ENCODE data around the gene CES2. TPM values are rescaled to one million over a fixed set of nuclear protein-coding genes. Genes with fewer than 3 reads are reported as not detected.
"Not testable (repeated sequence)": the region's sequence is repeated elsewhere in the genome, so short reads cannot be mapped to it uniquely, and the experiment has no call there.

Gene CES2
- total and polyA plus RNA-seq, 10 of the 15 experiments (the other 5 are each of a cell fraction or from before 2014, with no cell fraction given): 1.6 to 33.7 (median 21.0) TPM

DNA sequence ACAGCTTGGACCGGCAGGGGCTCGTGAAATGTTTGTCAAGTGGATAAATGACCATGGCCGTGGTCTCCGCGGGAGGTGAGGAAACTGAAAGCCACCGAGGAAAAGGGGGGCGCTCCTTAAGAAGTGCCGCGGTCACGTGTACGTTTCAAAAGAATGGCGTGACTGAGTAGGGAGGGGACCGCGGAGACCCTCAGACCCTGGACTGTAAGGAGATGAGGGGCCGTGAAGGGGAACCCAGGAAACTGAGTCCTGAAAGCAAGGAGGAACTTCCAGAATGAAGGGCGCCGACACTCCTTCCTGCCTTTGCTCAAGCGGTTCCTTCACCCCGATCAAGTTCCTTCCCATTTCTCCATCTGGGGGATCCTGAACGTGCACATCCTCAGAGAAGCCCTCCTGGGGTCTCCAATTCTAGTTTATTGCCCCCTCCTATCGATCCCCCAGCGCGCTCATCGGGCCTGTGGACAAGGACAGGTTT lies 440 bp upstream of the CES2 start:
- H3K9me3 ChIP-seq (replicated peaks; ENCODE audit: control insufficient read depth, insufficient read depth, low read length); H3K27me3 ChIP-seq (replicated peaks in 1 of 2; ENCODE audit: control insufficient read depth in 2 of 2, insufficient read depth in 2 of 2, low read length in 1 of 2); H3K36me3 ChIP-seq (ENCODE audit: control insufficient read depth in 2 of 2, insufficient read depth in 2 of 2, low read length in 1 of 2); intact Hi-C loops (cut with micrococcal nuclease; ENCODE audit: unreplicated experiment); H3K4me1 ChIP-seq (ENCODE audit: control insufficient read depth, insufficient read depth, low read length); H4K20me1 ChIP-seq (ENCODE audit: control insufficient read depth, insufficient read depth); SMC1A ChIA-PET (ENCODE audit: uncharacterized antibody, unreplicated experiment); DNase-seq (ENCODE audit: low read depth, low spot score): not testable (repeated sequence)
- peak overlapping the region; percentile 87; the same call in 1 of the 2 replicates for H2AFZ ChIP-seq (ENCODE audit: control insufficient read depth, low read depth, low read length)
- H3K27ac ChIP-seq (ENCODE audit: control insufficient read depth, insufficient read depth): peak overlapping the region; percentile 94
- TF ChIP-seq RAD51 (IDR thresholded peaks at IDR 0.05) (peak; percentile 68; the same call in 1 of the 2 replicates), BHLHE40 (IDR thresholded peaks at IDR 0.05; ENCODE audit: borderline replicate concordance in 1 of 2, low read depth in 2 of 2, low read length in 1 of 2) (peak in 1 of 2 experiments; percentile 60; a peak in 2 of 4 replicates)
- peak; percentile 48 for ATAC-seq
- peaks cover 33% of the 10 kb centered on the region for H3K79me2 ChIP-seq (ENCODE audit: control insufficient read depth, insufficient read depth, low read length)
- CTCF ChIA-PET: interaction anchor here (0.8 to 1.3 kb wide), 2 partner anchors 62 to 67 kb away, joined by 3 to 4 read pairs; no protein-coding TSS in a partner anchor
- FAIRE-seq: peak; percentile 59
- 3% methylated on average over 23 of the region's 24 CpGs for WGBS (ENCODE audit: insufficient coverage, insufficient replicate concordance, low lambda C conversion rate, missing lambda C conversion rate)
- in situ Hi-C loops (cut with MboI): loop anchor here (10.0 kb wide), 1 partner anchor 60 kb away; no protein-coding TSS in a partner anchor
- RAD21 ChIA-PET (ENCODE audit: unreplicated experiment): interaction anchor here (0.6 kb wide), 1 partner anchor 23 kb away, joined by 3 read pairs; no protein-coding TSS in a partner anchor
- H3K4me3 ChIP-seq: peak overlapping the region; percentile 78
- peak overlapping the region; percentile 73 for H3K4me2 ChIP-seq (ENCODE audit: control insufficient read depth, insufficient read depth)
- POLR2A ChIA-PET: interaction anchor here (0.5 kb wide), 1 partner anchor 204 kb away, joined by 5 read pairs; no protein-coding TSS in a partner anchor
- BruUV-seq (replicated peaks): TSS peak; percentile 79
- H3K9ac ChIP-seq (ENCODE audit: control insufficient read depth, insufficient read depth, low read length): peak overlapping the region; percentile 94

DNA sequence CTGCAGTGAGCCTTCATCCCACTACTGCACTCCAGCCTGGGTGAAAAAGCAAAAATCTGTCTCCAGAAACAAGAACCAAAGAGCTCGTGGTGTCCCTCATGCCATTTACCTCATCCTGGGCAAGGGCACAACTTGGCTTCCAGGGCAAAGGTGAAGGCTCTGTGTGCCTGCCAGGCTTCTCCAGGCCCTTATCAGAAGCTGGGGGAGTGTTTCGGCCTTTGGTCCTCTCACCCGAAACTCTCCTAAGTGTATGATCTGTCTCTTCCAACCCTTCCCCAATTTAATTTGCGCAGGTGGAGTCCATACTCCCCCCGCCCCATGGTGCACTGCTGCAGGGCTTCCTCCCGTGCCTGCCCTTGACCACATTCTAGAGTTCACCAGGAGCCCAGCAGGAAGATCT lies 1.1 kb downstream of the CES2 start:
- Histone ChIP-seq H3K4me2 (ENCODE audit: control insufficient read depth, insufficient read depth) (peak overlapping the region; percentile 73; the same call in 1 of the 2 replicates), H4K20me1 (ENCODE audit: control insufficient read depth, insufficient read depth) (no peaks in the 10 kb centered on the region), H3K4me3 (peak overlapping the region; percentile 78; the same call in 1 of the 2 replicates), H3K9me3 (replicated peaks; ENCODE audit: control insufficient read depth, insufficient read depth, low read length) (no peaks in the 10 kb centered on the region), H3K4me1 (ENCODE audit: control insufficient read depth, insufficient read depth, low read length) (peaks cover 7% of the 10 kb centered on the region), H3K27me3 (replicated peaks in 1 of 2; ENCODE audit: control insufficient read depth in 2 of 2, insufficient read depth in 2 of 2, low read length in 1 of 2) (no peaks in the 10 kb centered on the region), H3K79me2 (ENCODE audit: control insufficient read depth, insufficient read depth, low read length) (peaks cover 33% of the 10 kb centered on the region), H2AFZ (ENCODE audit: control insufficient read depth, low read depth, low read length) (no peak overlapping the region), H3K9ac (ENCODE audit: control insufficient read depth, insufficient read depth, low read length) (peak overlapping the region; percentile 31; the same call in 1 of the 2 replicates), H3K27ac (ENCODE audit: control insufficient read depth, insufficient read depth) (no peak overlapping the region), H3K36me3 (ENCODE audit: control insufficient read depth in 2 of 2, insufficient read depth in 2 of 2, low read length in 1 of 2) (peaks cover 2 to 3% of the 10 kb centered on the region in 2 experiments; a peak in 3 of 4 replicates)
- FAIRE-seq (no peak), DNase-seq (ENCODE audit: low read depth, low spot score) (no peak), ATAC-seq (no peak)
- 93% methylated on average over 6 of the region's 6 CpGs for WGBS (ENCODE audit: insufficient coverage, insufficient replicate concordance, low lambda C conversion rate, missing lambda C conversion rate)
- in situ Hi-C loops (cut with MboI): loop anchor here (10.0 kb wide), 1 partner anchor 58 kb away; no protein-coding TSS in a partner anchor
- no TSS peak for BruUV-seq (replicated peaks)
- intact Hi-C loops (cut with micrococcal nuclease; ENCODE audit: unreplicated experiment): no loop called here
- ChIA-PET SMC1A (ENCODE audit: uncharacterized antibody, unreplicated experiment) (no interaction called here), RAD21 (ENCODE audit: unreplicated experiment) (no interaction called here), POLR2A (interaction anchor here (1.0 kb wide), 1 partner anchor 10 kb away, joined by 3 read pairs; no protein-coding TSS in a partner anchor), CTCF (interaction anchor here (2.1 kb wide), 1 partner anchor 41 kb away, joined by 6 read pairs; no protein-coding TSS in a partner anchor)
- TF ChIP-seq YBX1 (IDR thresholded peaks at IDR 0.05): no peak
